NCI-H2171 (cell line): ENCODE data around the gene KLHL10.

Experiments used
- DNase-seq: peaks from one replicate; lab custom pipeline; 2025; lab: John Stamatoyannopoulos, UW

The KLHL10 gene

GRCh38 chr17:41895617-41896016, 58.0 kb downstream of the KLHL10 start:
- no peak for DNase-seq

- DNase-seq, result no peak
Observed at GRCh38 chr17:41896726-41897125, 59.1 kb downstream of the KLHL10 start.
